ENCODE results near the gene KAZN. TPM values are rescaled to one million over a fixed set of nuclear protein-coding genes. Genes with fewer than 3 reads are reported as not detected.

Gene KAZN
- total and polyA plus RNA-seq, 2 experiments from 2014 or later: 7.9 to 15.6 TPM

DNA sequence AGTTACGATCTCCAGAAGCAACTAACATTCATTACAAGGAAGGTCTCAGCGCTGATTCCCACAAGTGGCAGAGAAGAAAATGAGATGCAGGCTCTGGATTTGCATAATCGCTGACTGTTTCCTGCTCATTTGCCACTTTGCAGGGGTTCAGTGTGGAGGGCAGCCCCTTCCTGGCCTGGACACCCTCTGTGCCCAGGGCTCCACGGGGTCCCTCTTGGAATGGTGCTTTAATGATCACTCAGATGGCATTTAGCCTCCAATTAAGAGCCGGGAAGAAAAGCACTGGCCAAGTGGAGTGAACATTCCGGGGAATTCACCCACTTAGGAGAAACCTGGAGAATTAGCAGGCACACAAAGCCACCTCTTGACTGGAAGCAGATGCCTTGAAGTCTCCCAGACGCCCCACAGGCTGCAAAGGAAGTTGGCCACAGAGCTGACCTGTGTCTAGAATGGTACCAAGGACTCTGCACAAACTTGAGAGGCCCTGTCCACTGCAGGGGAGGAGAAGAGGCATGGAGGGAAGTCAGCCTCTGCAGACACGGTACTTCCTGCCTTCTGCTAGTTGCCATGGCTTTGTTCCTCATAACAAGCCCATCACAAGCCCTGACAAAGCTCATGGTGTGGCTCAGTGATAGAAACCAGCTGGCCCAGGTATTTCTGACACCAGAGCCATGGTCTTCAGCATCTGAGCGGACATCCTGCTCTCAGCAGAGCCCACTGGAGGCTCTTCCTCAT, 157.2 kb downstream of the KAZN start:
- Histone ChIP-seq H3K4me3 (no peak overlapping the region), H3K9me2 (replicated peaks; ENCODE audit: insufficient read depth) (no peaks in the 10 kb centered on the region), H2AFZ (no peak overlapping the region), H3K9me3 (ENCODE audit: low read depth) (no peaks in the 10 kb centered on the region), H3K4me2 (no peak overlapping the region), H3K27ac (no peak overlapping the region), H3K27me3 (no peaks in the 10 kb centered on the region), H3K4me1 (ENCODE audit: insufficient read depth) (peaks cover 7% of the 10 kb centered on the region), H4K20me1 (ENCODE audit: insufficient read depth, poor library complexity, severe bottlenecking) (no peaks in the 10 kb centered on the region), H3K36me3 (replicated peaks; ENCODE audit: insufficient read depth, low read depth) (no peaks in the 10 kb centered on the region), H3K79me2 (no peaks in the 10 kb centered on the region)
- TF ChIP-seq CTCF (IDR thresholded peaks at IDR 0.05; ENCODE audit: poor library complexity): no peak
- WGBS (ENCODE audit: low lambda C conversion rate, missing lambda C conversion rate): 62% methylated on average over 9 of the region's 9 CpGs
- no peak for DNase-seq (ENCODE audit: low spot score)

GRCh38 chr1:14756589-14757285, 158.3 kb downstream of the KAZN start:
- DNase-seq (ENCODE audit: low spot score): no peak
- Histone ChIP-seq H3K4me1 (ENCODE audit: insufficient read depth) (peaks cover 7% of the 10 kb centered on the region), H3K27me3 (no peaks in the 10 kb centered on the region), H3K9me2 (replicated peaks; ENCODE audit: insufficient read depth) (no peaks in the 10 kb centered on the region), H4K20me1 (ENCODE audit: insufficient read depth, poor library complexity, severe bottlenecking) (no peaks in the 10 kb centered on the region), H3K4me3 (no peak overlapping the region), H3K36me3 (replicated peaks; ENCODE audit: insufficient read depth, low read depth) (no peaks in the 10 kb centered on the region), H3K79me2 (no peaks in the 10 kb centered on the region), H3K27ac (no peak overlapping the region), H3K4me2 (no peak overlapping the region), H2AFZ (no peak overlapping the region), H3K9me3 (ENCODE audit: low read depth) (no peaks in the 10 kb centered on the region)
- WGBS (ENCODE audit: low lambda C conversion rate, missing lambda C conversion rate): 68% methylated on average over 6 of the region's 6 CpGs
- TF ChIP-seq EZH2phosphoT487 (IDR thresholded peaks at IDR 0.05; ENCODE audit: low read depth, severe bottlenecking, unreplicated experiment) (no peak), EZH2 (IDR thresholded peaks at IDR 0.05; ENCODE audit: borderline replicate concordance) (no peak), CTCF (IDR thresholded peaks at IDR 0.05; ENCODE audit: poor library complexity) (no peak)

DNA sequence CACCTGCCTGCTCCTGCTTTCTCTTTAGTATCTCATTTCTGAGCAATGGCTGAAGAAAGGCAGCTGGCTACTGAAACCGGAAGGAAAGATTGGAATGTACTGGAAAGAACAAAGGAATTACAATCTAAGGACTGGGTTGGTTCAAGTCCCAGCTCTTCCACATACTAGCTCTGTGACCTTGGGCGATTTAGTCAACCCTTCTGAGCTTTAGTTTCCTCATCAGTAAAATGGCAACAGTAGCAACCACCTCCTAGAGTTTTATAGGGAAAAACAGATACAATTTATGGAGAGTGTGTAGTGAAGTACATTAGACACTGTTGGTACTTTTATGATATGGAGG, 158.8 kb downstream of the KAZN start:
- Histone ChIP-seq H3K4me2 (no peak overlapping the region), H3K4me1 (ENCODE audit: insufficient read depth) (peaks cover 7% of the 10 kb centered on the region), H4K20me1 (ENCODE audit: insufficient read depth, poor library complexity, severe bottlenecking) (no peaks in the 10 kb centered on the region), H3K36me3 (replicated peaks; ENCODE audit: insufficient read depth, low read depth) (no peaks in the 10 kb centered on the region), H3K9me3 (ENCODE audit: low read depth) (no peaks in the 10 kb centered on the region), H3K4me3 (no peak overlapping the region), H2AFZ (no peak overlapping the region), H3K9me2 (replicated peaks; ENCODE audit: insufficient read depth) (no peaks in the 10 kb centered on the region), H3K79me2 (no peaks in the 10 kb centered on the region), H3K27me3 (no peaks in the 10 kb centered on the region), H3K27ac (no peak overlapping the region)
- no peak for TF ChIP-seq EZH2phosphoT487 (IDR thresholded peaks at IDR 0.05; ENCODE audit: low read depth, severe bottlenecking, unreplicated experiment)
- no peak for TF ChIP-seq CTCF (IDR thresholded peaks at IDR 0.05; ENCODE audit: poor library complexity)
- no peak for TF ChIP-seq EZH2 (IDR thresholded peaks at IDR 0.05; ENCODE audit: borderline replicate concordance)
- WGBS (ENCODE audit: low lambda C conversion rate, missing lambda C conversion rate): 84% methylated on average over 2 of the region's 2 CpGs
- DNase-seq (ENCODE audit: low spot score): no peak
